SK-N-SH (cell line): Measurements from ENCODE around the gene PRELID1. TPM values are rescaled to one million over a fixed set of nuclear protein-coding genes. Genes with fewer than 3 reads are reported as not detected.

Experiments
- CTCF ChIA-PET: fragments of 300-600, 350-600 bp; formaldehyde crosslinking; extraction: SDS; loops from one replicate; lab custom pipeline; 2021; lab: Yijun Ruan, JAX
- POLR2A ChIA-PET: fragments of 350-600 bp; sonication (Branson Sonifier 250); formaldehyde crosslinking; extraction: SDS; loops from one replicate; lab custom pipeline; 2020; ENCODE audit warnings: antibody characterized with exemption, inconsistent platforms; lab: Yijun Ruan, JAX
- DNase-seq: peaks from one replicate; pipeline ENCODE4 v3.0.0; 2012
- H2AFZ ChIP-seq: fragments of 200-600 bp; sonication (generic); 2 replicates; pipeline ENCODE4 v1.8.1; 2016; ENCODE audit warnings: antibody characterized with exemption, mild to moderate bottlenecking, low read depth
- H3F3A ChIP-seq: fragments of 200-600 bp; sonication (generic); replicated peaks from 2 replicates; pipeline ENCODE3; 2016; ENCODE audit warnings: antibody characterized with exemption, mild to moderate bottlenecking; ENCODE audit not compliant: insufficient read depth
- H3K27ac ChIP-seq, 2 experiments: fragments of 200-500 bp in 1 of 2; fragments of 200-600 bp in 1 of 2; sonication (Bioruptor generic) in 1 of 2; sonication (generic), shearing (Covaris generic) in 1 of 2; 2 replicates each; pipeline versions ENCODE4 v1.5.1 to v1.6.1; 2014 to 2016; ENCODE audit warnings: low read depth in 2 of 2, inconsistent platforms in 1 of 2, low read length in 1 of 2, mild to moderate bottlenecking in 1 of 2, mixed read lengths in 1 of 2
- H3K27me3 ChIP-seq: fragments of 200-600 bp; sonication (generic), shearing (Covaris generic); 2 replicates; pipeline ENCODE4 v1.6.1; 2016; ENCODE audit warnings: mixed run types; ENCODE audit not compliant: insufficient read depth
- H3K36me3 ChIP-seq, 2 experiments: fragments of 200-500 bp in 1 of 2; fragments of 200-600 bp in 1 of 2; sonication (Bioruptor generic) in 1 of 2; sonication (generic) in 1 of 2; replicated peaks in 1 of 2; 2 replicates each; pipeline versions ENCODE3 to v1.5.1; 2014 to 2016; ENCODE audit warnings: low read length in 1 of 2, mild to moderate bottlenecking in 1 of 2; ENCODE audit not compliant: insufficient read depth in 2 of 2, control insufficient read depth in 1 of 2
- H3K4me1 ChIP-seq, 2 experiments: fragments of 200-500 bp in 1 of 2; fragments of 200-600 bp in 1 of 2; sonication (Bioruptor generic) in 1 of 2; sonication (generic), shearing (Covaris generic) in 1 of 2; 2 replicates each; pipeline versions ENCODE4 v1.5.1 to v1.6.1; 2014 to 2016; ENCODE audit warnings: low read depth in 1 of 2, low read length in 1 of 2, mixed run types in 1 of 2; ENCODE audit not compliant: insufficient read depth in 2 of 2, control insufficient read depth in 1 of 2
- H3K4me2 ChIP-seq: fragments of 200-600 bp; sonication (generic), shearing (Covaris generic); 2 replicates; pipeline ENCODE4 v1.6.1; 2017; ENCODE audit warnings: mixed run types
- H3K4me3 ChIP-seq, 2 experiments: fragments of 200-500 bp in 1 of 2; fragments of 200-600 bp in 1 of 2; sonication (Bioruptor generic) in 1 of 2; sonication (generic), shearing (Covaris generic) in 1 of 2; 2 replicates each; pipeline versions ENCODE4 v1.5.1 to v1.8.1; 2014 to 2016; ENCODE audit warnings: low read depth in 2 of 2, inconsistent platforms in 1 of 2, low read length in 1 of 2, mild to moderate bottlenecking in 1 of 2, mixed read lengths in 1 of 2, moderate library complexity in 1 of 2
- H3K79me2 ChIP-seq: fragments of 200-600 bp; sonication (generic); 2 replicates; pipeline ENCODE4 v1.8.1; 2017; ENCODE audit warnings: mild to moderate bottlenecking; ENCODE audit not compliant: insufficient read depth
- H3K9ac ChIP-seq: fragments of 200-600 bp; sonication (generic); 2 replicates; pipeline ENCODE4 v1.6.1; 2017; ENCODE audit warnings: mixed run types
- H3K9me2 ChIP-seq: fragments of 200-600 bp; sonication (generic); 2 replicates; pipeline ENCODE4 v1.6.1; 2017; ENCODE audit warnings: mixed run types
- H3K9me3 ChIP-seq: fragments of 200-600 bp; sonication (generic); 2 replicates; pipeline ENCODE4 v1.6.1; 2017; ENCODE audit warnings: mixed run types, mild to moderate bottlenecking, moderate library complexity
- H4K20me1 ChIP-seq: fragments of 200-600 bp; sonication (generic); 2 replicates; pipeline ENCODE4 v1.6.1; 2017; ENCODE audit warnings: mild to moderate bottlenecking, mixed run types; ENCODE audit not compliant: insufficient read depth
- CHD2 ChIP-seq: fragments of 150-350 bp; IDR thresholded peaks from 2 replicates; pipeline ENCODE4 v1.6.1; 2018; ENCODE audit warnings: low read length; ENCODE audit not compliant: partially characterized antibody
- ELF1 ChIP-seq: IDR thresholded peaks from 2 replicates; pipeline ENCODE4 v1.4.0; 2012
- EP300 ChIP-seq, 2 experiments: IDR thresholded peaks; 2 replicates each; pipeline versions ENCODE4 v1.4.0 to v1.6.1; 2012; ENCODE audit warnings: borderline replicate concordance in 1 of 2, low read depth in 1 of 2, low read length in 1 of 2
- EZH2phosphoT487 ChIP-seq: fragments of 200-600 bp; sonication (generic); IDR thresholded peaks from 2 replicates; pipeline ENCODE4 v1.6.1; 2017; ENCODE audit warnings: low read depth, mixed run types, mild to moderate bottlenecking, antibody characterized with exemption, moderate library complexity, borderline replicate concordance
- FOSL2 ChIP-seq: IDR thresholded peaks from 2 replicates; pipeline ENCODE4 v1.4.0; 2012; ENCODE audit warnings: low read depth, mild to moderate bottlenecking, moderate library complexity, borderline replicate concordance
- FOXJ3 ChIP-seq: sonication (generic); formaldehyde crosslinking; IDR thresholded peaks from 2 replicates; pipeline ENCODE4 v1.5.1; 2020; ENCODE audit warnings: mild to moderate bottlenecking, missing genetic modification reagents
- FOXM1 ChIP-seq: IDR thresholded peaks from 2 replicates; pipeline ENCODE4 v1.4.0; 2012; ENCODE audit warnings: low read depth, mild to moderate bottlenecking
- JUND ChIP-seq: IDR thresholded peaks from 2 replicates; pipeline ENCODE4 v1.4.0; 2012
- MEF2A ChIP-seq: IDR thresholded peaks from 2 replicates; pipeline ENCODE4 v1.4.0; 2012; ENCODE audit warnings: low read depth, borderline replicate concordance
- MXI1 ChIP-seq: IDR thresholded peaks from 2 replicates; pipeline ENCODE4 v1.6.1; 2012; ENCODE audit warnings: mild to moderate bottlenecking, low read depth, low read length, improper control_type of control experiment
- NFIC ChIP-seq: IDR thresholded peaks from 2 replicates; pipeline ENCODE4 v1.4.0; 2012; ENCODE audit warnings: borderline replicate concordance
- POLR2AphosphoS5 ChIP-seq: IDR thresholded peaks from 2 replicates; pipeline ENCODE4 v1.6.1; 2012; ENCODE audit warnings: low read depth, low read length
- RCOR1 ChIP-seq: fragments of 150-350 bp; IDR thresholded peaks from 2 replicates; pipeline ENCODE4 v1.6.1; 2017; ENCODE audit warnings: antibody characterized with exemption, low read length
- SIN3A ChIP-seq: IDR thresholded peaks from 2 replicates; pipeline ENCODE4 v1.6.1; 2012; ENCODE audit warnings: low read depth, mild to moderate bottlenecking, low read length, moderate library complexity, borderline replicate concordance
- TEAD4 ChIP-seq: IDR thresholded peaks from 2 replicates; pipeline ENCODE4 v1.4.0; 2012; ENCODE audit warnings: mild to moderate bottlenecking, borderline replicate concordance; ENCODE audit not compliant: insufficient read depth
- USF2 ChIP-seq: fragments of 150-350 bp; IDR thresholded peaks from 2 replicates; pipeline ENCODE4 v1.6.1; 2017; ENCODE audit warnings: antibody characterized with exemption, low read length, low read depth, borderline replicate concordance
- YY1 ChIP-seq: IDR thresholded peaks from 2 replicates; pipeline ENCODE4 v1.4.0; 2012; ENCODE audit warnings: low read depth, mild to moderate bottlenecking
- ZBTB33 ChIP-seq: IDR thresholded peaks from 2 replicates; pipeline ENCODE4 v1.4.0; 2012; ENCODE audit warnings: low read depth, borderline replicate concordance
- WGBS: methylation state at CpG from one replicate; pipeline ENCODE4 v1.1.6; 2017; ENCODE audit warnings: low lambda C conversion rate; 5-methylcytosine and 5-hydroxymethylcytosine counted together
- polyA plus RNA-seq, 3 experiments: library from polyadenylated mRNA; depleted of rRNA; stranded (reverse); fragments of >200 nt; gene quantifications; 2 replicates each; pipeline ENCODE4 v1.2.3, GENCODE V29; 2012

Gene PRELID1
- polyA plus RNA-seq, 1 of the 3 experiments (the other 2 are of a cell fraction), result 344 TPM

GRCh38 chr5:177296581-177296980 is 7.0 kb upstream of the PRELID1 start:
- Histone ChIP-seq H3K27ac (no peak overlapping the region; a peak in 1 of 4 replicates), H3K27me3 (no peaks in the 10 kb centered on the region), H3K9ac (no peak overlapping the region), H2AFZ (no peak overlapping the region), H3K4me2 (no peak overlapping the region), H3F3A (peaks cover 9% of the 10 kb centered on the region), H3K36me3 (peaks cover 26 to 83% of the 10 kb centered on the region in 2 experiments), H3K9me2 (no peaks in the 10 kb centered on the region), H3K9me3 (no peaks in the 10 kb centered on the region), H3K79me2 (no peaks in the 10 kb centered on the region; the same call in 1 of the 2 replicates), H3K4me1 (peaks cover 0 to 4% of the 10 kb centered on the region in 2 experiments; a peak in 1 of 4 replicates), H4K20me1 (no peaks in the 10 kb centered on the region), H3K4me3 (no peak overlapping the region)
- WGBS, result 78% methylated on average over 4 of the region's 4 CpGs
- ChIA-PET CTCF (interaction anchor here (0.8 to 1.9 kb wide), 5 partner anchors 11 to 225 kb away, joined by 3 to 9 read pairs (median 4); no protein-coding TSS in a partner anchor), POLR2A (no interaction called here)
- DNase-seq, result no peak
- TF ChIP-seq CHD2, result no peak
- no peak for TF ChIP-seq NFIC
- TF ChIP-seq TEAD4, result no peak
- no peak for TF ChIP-seq YY1
- no peak for TF ChIP-seq POLR2AphosphoS5
- TF ChIP-seq EZH2phosphoT487, result no peak
- TF ChIP-seq EP300 (IDR thresholded peaks at IDR 0.05; ENCODE audit: borderline replicate concordance in 1 of 2, low read depth in 1 of 2, low read length in 1 of 2), result no peak
- no peak for TF ChIP-seq RCOR1
- TF ChIP-seq MXI1, result no peak
- no peak for TF ChIP-seq JUND
- TF ChIP-seq MEF2A, result no peak
- TF ChIP-seq USF2, result no peak
- TF ChIP-seq FOXM1, result no peak
- no peak for TF ChIP-seq FOSL2
- TF ChIP-seq SIN3A, result no peak
- TF ChIP-seq FOXJ3 (CRISPR knock-in tag), result no peak

- Histone ChIP-seq H3K4me3 (no peak overlapping the region), H3K4me1 (peaks cover 0 to 15% of the 10 kb centered on the region in 2 experiments; a peak in 1 of 4 replicates), H3K9me2 (no peaks in the 10 kb centered on the region), H3K36me3 (peaks cover 21 to 74% of the 10 kb centered on the region in 2 experiments), H3K4me2 (no peak overlapping the region), H3F3A (peaks cover 9% of the 10 kb centered on the region), H3K27ac (no peak overlapping the region; a peak in 1 of 4 replicates), H4K20me1 (no peaks in the 10 kb centered on the region), H3K9ac (no peak overlapping the region), H2AFZ (no peak overlapping the region), H3K9me3 (no peaks in the 10 kb centered on the region), H3K27me3 (no peaks in the 10 kb centered on the region), H3K79me2 (peaks cover 12% of the 10 kb centered on the region)
- no peak for DNase-seq
- WGBS, result 97% methylated on average over 2 of the region's 2 CpGs
- ChIA-PET CTCF (interaction anchor here (0.9 to 1.4 kb wide), 3 partner anchors 12 to 186 kb away, joined by 3 to 9 read pairs (median 4); no protein-coding TSS in a partner anchor), POLR2A (no interaction called here)
- TF ChIP-seq ELF1 (no peak), MXI1 (no peak), RCOR1 (no peak), YY1 (no peak), JUND (no peak), ZBTB33 (no peak)
These were observed 5.7 kb upstream of the PRELID1 start for GRCh38 chr5:177297922-177298321.
